ENCODE data around the gene TMCC2.

The TMCC2 gene

DNA sequence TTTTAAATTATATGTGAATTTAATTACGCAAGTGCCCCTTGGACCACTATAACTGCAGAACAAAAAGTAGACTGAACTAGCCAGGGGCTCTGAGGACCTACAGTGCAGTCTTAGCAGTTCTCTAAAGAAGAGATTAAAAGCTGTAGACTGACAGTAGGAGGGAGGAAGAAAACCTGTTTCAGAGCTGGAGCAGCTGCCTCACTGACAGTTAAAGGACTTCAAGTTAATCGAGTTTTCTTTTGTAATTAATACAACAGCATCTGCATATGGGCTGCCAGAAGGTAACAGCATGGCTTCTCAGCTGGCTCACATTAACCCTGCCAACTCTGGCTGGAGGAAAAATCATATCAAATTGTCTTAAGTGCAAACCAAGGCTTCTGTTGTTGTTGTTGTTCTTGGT lies 36.1 kb upstream of the TMCC2 start:
- Histone ChIP-seq H3K4me3 (replicated peaks; ENCODE audit: low read depth, low read length) (no peak overlapping the region), H3K36me3 (ENCODE audit: control insufficient read depth, insufficient read depth, low read length) (no peaks in the 10 kb centered on the region), H3K27me3 (replicated peaks; ENCODE audit: control insufficient read depth, insufficient read depth, low read length) (no peaks in the 10 kb centered on the region)
- no peak for DNase-seq (ENCODE audit: extremely low read depth, insufficient read length)
- TF ChIP-seq, protein P1, sequence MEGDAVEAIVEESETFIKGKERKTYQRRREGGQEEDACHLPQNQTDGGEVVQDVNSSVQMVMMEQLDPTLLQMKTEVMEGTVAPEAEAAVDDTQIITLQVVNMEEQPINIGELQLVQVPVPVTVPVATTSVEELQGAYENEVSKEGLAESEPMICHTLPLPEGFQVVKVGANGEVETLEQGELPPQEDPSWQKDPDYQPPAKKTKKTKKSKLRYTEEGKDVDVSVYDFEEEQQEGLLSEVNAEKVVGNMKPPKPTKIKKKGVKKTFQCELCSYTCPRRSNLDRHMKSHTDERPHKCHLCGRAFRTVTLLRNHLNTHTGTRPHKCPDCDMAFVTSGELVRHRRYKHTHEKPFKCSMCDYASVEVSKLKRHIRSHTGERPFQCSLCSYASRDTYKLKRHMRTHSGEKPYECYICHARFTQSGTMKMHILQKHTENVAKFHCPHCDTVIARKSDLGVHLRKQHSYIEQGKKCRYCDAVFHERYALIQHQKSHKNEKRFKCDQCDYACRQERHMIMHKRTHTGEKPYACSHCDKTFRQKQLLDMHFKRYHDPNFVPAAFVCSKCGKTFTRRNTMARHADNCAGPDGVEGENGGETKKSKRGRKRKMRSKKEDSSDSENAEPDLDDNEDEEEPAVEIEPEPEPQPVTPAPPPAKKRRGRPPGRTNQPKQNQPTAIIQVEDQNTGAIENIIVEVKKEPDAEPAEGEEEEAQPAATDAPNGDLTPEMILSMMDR (IDR thresholded peaks at IDR 0.05; ENCODE audit: insufficient read depth, low read length, poor library complexity, severe bottlenecking): no peak

DNA sequence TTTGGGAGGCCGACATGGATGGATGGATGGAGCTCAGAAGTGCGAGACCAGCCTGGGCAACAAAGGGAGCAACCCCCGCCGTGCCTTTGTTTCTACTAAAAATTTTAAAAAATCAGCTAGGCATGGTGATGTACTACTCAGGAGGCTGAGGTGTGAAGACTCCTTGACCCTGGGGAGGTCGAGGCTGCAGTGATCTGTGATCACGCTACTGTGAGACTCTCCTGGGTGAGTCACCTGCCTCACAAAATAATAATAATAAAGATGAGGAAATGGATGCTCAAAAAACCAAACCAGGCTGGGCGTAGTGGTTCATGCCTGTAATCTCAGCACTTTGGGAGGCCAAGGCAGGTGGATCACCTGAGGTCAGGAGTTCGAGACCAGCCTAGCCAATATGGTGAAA lies 35.5 kb upstream of the TMCC2 start:
- TF ChIP-seq, protein P1 (IDR thresholded peaks at IDR 0.05; ENCODE audit: insufficient read depth, low read length, poor library complexity, severe bottlenecking): no peak
- H3K4me3 ChIP-seq (replicated peaks; ENCODE audit: low read depth, low read length): no peak overlapping the region
- no peak for DNase-seq (ENCODE audit: extremely low read depth, insufficient read length)
- no peaks in the 10 kb centered on the region for H3K36me3 ChIP-seq (ENCODE audit: control insufficient read depth, insufficient read depth, low read length)
- H3K27me3 ChIP-seq (replicated peaks; ENCODE audit: control insufficient read depth, insufficient read depth, low read length): no peaks in the 10 kb centered on the region

DNA sequence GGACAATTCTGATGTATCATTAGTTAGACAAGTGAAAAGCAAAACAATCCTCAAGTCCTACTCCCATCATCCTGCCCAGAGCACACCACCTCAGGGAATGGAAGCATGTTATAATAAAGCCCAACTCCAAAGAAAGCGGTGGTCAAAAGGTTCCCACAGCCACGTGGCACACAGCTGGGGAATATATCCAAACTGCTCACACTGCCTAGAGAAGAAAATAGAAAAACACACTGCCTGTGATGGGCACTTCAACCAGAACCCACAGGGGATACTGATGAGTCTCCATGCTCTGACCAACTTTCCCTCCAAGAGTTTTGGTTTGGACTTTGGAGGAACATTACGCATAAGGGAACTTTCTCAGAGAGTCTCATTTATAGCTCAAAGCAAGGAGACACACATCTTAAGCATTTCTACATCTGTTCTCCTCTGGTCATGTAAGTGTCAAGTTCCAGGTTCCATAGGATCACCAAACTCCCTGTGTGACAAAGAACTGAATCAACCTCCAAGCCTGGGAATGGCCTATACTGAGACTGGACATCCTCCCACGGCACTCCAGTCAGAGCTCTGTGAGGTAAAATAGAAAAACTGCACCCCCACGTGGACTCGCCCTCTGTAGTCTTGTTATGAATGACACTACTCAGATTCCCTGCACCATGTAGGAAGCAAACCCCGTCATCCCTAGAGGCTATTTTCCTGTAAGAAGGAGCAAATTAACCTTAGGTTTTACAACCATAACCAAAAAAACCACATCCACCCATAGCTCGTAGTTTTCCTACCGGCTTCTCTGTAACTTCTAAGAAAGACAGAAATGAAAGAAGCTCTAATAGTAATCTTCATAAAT lies 28.4 kb upstream of the TMCC2 start:
- H3K36me3 ChIP-seq (ENCODE audit: control insufficient read depth, insufficient read depth, low read length): no peaks in the 10 kb centered on the region
- H3K4me3 ChIP-seq (replicated peaks; ENCODE audit: low read depth, low read length): no peak overlapping the region
- H3K27me3 ChIP-seq (replicated peaks; ENCODE audit: control insufficient read depth, insufficient read depth, low read length): no peaks in the 10 kb centered on the region
- DNase-seq (ENCODE audit: extremely low read depth, insufficient read length): no peak
- TF ChIP-seq, protein P1 (IDR thresholded peaks at IDR 0.05; ENCODE audit: insufficient read depth, low read length, poor library complexity, severe bottlenecking): no peak

DNA sequence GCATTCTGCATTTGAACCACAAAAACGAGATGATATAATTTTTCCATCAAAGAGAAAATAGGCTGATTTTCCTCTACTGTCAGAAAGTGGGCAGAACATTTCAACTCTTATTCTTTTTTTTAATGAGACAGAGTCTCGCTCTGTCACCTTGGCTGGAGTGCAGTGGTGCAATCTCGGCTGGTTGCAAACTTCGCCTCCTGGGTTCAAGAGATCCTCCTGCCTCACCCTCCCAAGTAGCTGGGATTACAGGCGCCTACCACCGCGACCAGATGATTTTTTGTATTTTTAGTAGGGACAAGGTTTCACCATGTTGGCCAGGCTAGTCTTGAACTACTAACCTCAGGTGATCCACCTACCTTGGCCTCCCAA lies 27.8 kb upstream of the TMCC2 start:
- no peaks in the 10 kb centered on the region for H3K36me3 ChIP-seq (ENCODE audit: control insufficient read depth, insufficient read depth, low read length)
- DNase-seq (ENCODE audit: extremely low read depth, insufficient read length): no peak
- H3K4me3 ChIP-seq (replicated peaks; ENCODE audit: low read depth, low read length): no peak overlapping the region
- H3K27me3 ChIP-seq (replicated peaks; ENCODE audit: control insufficient read depth, insufficient read depth, low read length): no peaks in the 10 kb centered on the region
- TF ChIP-seq, protein P1 (IDR thresholded peaks at IDR 0.05; ENCODE audit: insufficient read depth, low read length, poor library complexity, severe bottlenecking): no peak

DNA sequence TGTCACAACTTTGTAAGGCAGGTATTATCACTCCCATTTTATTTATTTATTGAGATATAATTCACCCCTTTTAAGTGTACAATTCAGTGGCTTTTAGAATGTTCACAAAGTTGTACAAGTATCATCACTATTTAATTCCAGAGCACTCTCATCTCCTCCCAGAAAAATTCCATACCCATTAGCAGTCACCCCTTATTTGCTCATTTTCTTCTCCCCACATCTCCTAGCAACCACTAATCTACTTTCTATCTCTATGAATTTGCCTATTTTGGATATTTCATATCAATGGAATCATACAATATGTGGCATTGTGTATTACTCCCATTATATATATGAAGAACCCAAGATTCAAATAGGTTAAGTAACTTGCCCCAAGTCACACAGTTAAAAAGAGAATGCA lies 23.2 kb upstream of the TMCC2 start:
- DNase-seq (ENCODE audit: extremely low read depth, insufficient read length): no peak
- TF ChIP-seq, protein P1 (IDR thresholded peaks at IDR 0.05; ENCODE audit: insufficient read depth, low read length, poor library complexity, severe bottlenecking): no peak
- Histone ChIP-seq H3K27me3 (replicated peaks; ENCODE audit: control insufficient read depth, insufficient read depth, low read length) (no peaks in the 10 kb centered on the region), H3K4me3 (replicated peaks; ENCODE audit: low read depth, low read length) (no peak overlapping the region), H3K36me3 (ENCODE audit: control insufficient read depth, insufficient read depth, low read length) (no peaks in the 10 kb centered on the region)

Data from GM06990 (cell line).